Loucy (cell line): ENCODE results near the gene L1CAM.

Experiments
- CTCF ChIP-seq: fragments of 200-600 bp; sonication (generic); conservative IDR thresholded peaks from 2 replicates; pipeline ENCODE4 v1.5.1; 2014; ENCODE audit warnings: mild to moderate bottlenecking, antibody characterized with exemption, low read length
- EZH2phosphoT487 ChIP-seq: fragments of 200-600 bp; IDR thresholded peaks from 2 replicates; pipeline ENCODE4 v1.6.1; 2018; ENCODE audit warnings: antibody characterized with exemption, mild to moderate bottlenecking, moderate library complexity, borderline replicate concordance

GRCh38 chrX:153861733-153862310 is 24.2 kb downstream of the L1CAM start:
- no peak for TF ChIP-seq CTCF
- TF ChIP-seq EZH2phosphoT487: no peak
